Lower lobe of right lung (tissue), 2 donors: ENCODE data around the gene BTBD1. TPM values are rescaled to one million over a fixed set of nuclear protein-coding genes. Genes with fewer than 3 reads are reported as not detected.

Experiments
- ATAC-seq, 2 donors: fragments of 200-7000 bp; cut with Tn5 transposase; one replicate each; pipeline ENCODE4 v1.9.1; 2020 to 2022; ENCODE audit warnings: mild to moderate bottlenecking in 2 of 2, moderate library complexity in 2 of 2
- DNase-seq: peaks from one replicate; pipeline ENCODE4 v3.0.0-alpha.2; 2020
- H3K27ac ChIP-seq: fragments of 200-600 bp; one replicate; pipeline ENCODE4 v1.8.0; 2022
- H3K27me3 ChIP-seq: fragments of 200-600 bp; one replicate; pipeline ENCODE4 v1.8.0; 2022; ENCODE audit warnings: low read depth
- H3K36me3 ChIP-seq: fragments of 200-600 bp; one replicate; pipeline ENCODE4 v1.8.0; 2022; ENCODE audit warnings: mild to moderate bottlenecking
- H3K4me1 ChIP-seq: fragments of 200-600 bp; one replicate; pipeline ENCODE4 v1.8.0; 2022
- H3K4me3 ChIP-seq: fragments of 200-600 bp; one replicate; pipeline ENCODE4 v1.8.0; 2022; ENCODE audit warnings: mild to moderate bottlenecking
- H3K9me3 ChIP-seq: fragments of 200-600 bp; one replicate; pipeline ENCODE4 v1.8.0; 2022
- CTCF ChIP-seq: fragments of 200-600 bp; IDR thresholded peaks from one replicate; pipeline ENCODE4 v1.8.0; 2022; ENCODE audit warnings: antibody characterized with exemption, mild to moderate bottlenecking
- intact Hi-C: fragments of 100-400 bp; cut with DNase I; formaldehyde crosslinking; loops from one replicate; pipeline ENCODE4 v1.11.0; 2022
- long read RNA-seq: library from polyadenylated mRNA; unstranded; transcript quantifications from one replicate; pipeline ENCODE4 v2.0.0, GENCODE V29; 2021
- total RNA-seq: library from RNA; stranded (reverse); fragmentation: NEBNext Ultra II Directional; extraction: Animal tissue kit (Norgen Biotek cat#: 25700); gene quantifications from one replicate; pipeline ENCODE4 v1.2.1, GENCODE V29; 2021
- donor health status: DM: no; HTN: yes; CAD: no; lungs with severe emphysema.

The BTBD1 gene
- total RNA-seq, result 43.0 TPM
- long read RNA-seq, transcript BTBD1-201 (8 exons, 3,297 nt), result major isoform, 78 of 108 reads
- long read RNA-seq, partial matches to known transcripts, result 6 of 108 reads
- long read RNA-seq, other reads (novel, unspliced or antisense), result 20 of 108 reads

DNA sequence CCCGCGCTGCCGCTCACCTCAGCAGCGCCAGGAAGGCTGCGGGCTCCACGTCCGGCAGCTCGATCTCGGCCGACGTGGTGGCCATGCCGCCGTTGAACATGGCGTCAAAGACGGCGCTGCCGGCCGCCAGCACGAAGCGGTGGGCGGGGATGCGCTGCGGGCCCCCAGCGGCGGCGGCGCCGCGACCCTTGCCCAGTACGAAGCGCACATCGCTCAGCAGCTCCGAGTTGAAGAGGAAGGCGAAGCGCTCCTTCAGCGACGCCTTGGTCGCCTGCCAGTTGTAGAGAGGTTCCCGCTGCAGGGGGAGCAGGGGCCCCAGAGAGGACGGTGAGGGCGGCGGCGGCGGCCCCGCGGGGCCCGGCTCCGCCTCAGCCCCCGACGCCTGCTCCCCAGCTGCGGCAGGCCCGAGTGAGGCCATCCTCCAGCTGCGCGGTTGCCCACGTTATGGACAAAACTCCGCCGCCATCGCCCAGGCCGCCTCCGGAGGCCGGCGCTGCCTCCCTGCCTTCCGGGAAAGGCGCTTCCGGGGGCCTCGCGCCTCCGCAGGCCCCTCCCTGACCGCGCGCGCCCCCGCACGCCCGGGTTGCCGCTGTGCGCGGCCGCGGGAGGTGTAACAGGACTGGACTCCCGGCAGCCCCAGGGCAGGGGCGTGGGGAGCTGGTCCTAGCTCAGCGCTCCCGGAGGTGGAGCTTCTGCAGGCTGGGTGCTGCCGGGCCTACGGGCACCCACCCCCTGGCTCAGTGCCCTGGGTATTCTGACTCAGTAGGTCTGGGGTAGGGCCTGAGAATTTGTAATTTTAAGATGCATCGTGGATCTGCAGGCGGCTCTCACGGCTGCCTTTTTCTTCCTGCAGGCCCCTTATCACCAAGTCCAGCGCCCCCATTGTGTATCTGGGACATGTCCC lies at the start of gene BTBD1:
Gene BTBD1, minus strand, starts transcription at position 519 of the 904 bp plus-strand sequence. Its CDS starts 101 bp downstream, at position 418.
- ATAC-seq (peak; percentile 98 to 99), DNase-seq (peak; percentile 96)
- H3K4me1 ChIP-seq, result peaks cover 41% of the 10 kb centered on the region
- intact Hi-C loops, result no loop called here
- H3K27ac ChIP-seq, result peak within 1 kb of the TSS; percentile 97
- TF ChIP-seq CTCF, result peak; percentile 25
- H3K4me3 ChIP-seq, result peak within 1 kb of the TSS; percentile 91
- no peaks in the 10 kb centered on the region for H3K27me3 ChIP-seq
- H3K36me3 ChIP-seq, result no peaks in the 10 kb centered on the region
- H3K9me3 ChIP-seq, result peaks cover 4% of the 10 kb centered on the region

DNA sequence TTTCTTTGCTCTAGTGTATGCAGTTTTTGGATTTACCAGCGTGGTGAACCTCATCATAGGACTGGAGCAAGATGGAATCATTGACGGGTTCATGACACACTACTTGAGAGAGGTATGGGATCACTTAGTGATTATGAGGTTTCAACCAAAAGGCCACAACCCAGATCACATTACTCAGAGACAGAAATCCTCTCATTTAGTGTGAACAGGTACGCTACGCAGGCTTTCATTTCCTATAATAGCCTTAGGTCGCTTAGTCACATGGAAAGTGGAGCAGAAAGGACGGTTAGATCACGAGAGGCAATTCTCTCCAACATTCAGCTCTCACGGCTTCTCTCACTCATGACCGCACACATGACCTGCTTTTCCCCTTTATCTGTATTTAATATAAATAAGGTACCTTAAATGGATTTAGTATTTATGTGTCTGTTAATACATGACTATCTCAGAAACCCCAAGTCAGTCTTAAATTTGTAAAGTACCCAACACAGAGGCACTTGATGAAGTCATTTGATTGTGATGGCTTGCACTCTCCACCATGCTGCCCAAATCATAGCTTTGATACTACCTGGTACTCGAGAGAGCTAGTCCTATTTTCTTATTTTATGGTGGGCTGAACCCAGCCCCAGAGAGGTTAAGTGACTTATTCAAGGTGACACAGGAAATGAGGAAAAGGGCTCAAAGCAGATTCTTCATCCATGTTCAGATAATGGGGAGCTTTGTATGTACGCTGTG lies 48.9 kb upstream of the BTBD1 start:
- no peak overlapping the region for H3K27ac ChIP-seq
- DNase-seq (no peak), ATAC-seq (no peak)
- intact Hi-C loops, result no loop called here
- peaks cover 19% of the 10 kb centered on the region for H3K4me1 ChIP-seq
- no peaks in the 10 kb centered on the region for H3K27me3 ChIP-seq
- no peaks in the 10 kb centered on the region for H3K9me3 ChIP-seq
- H3K36me3 ChIP-seq, result peaks cover 41% of the 10 kb centered on the region
- no peak for TF ChIP-seq CTCF
- no peak overlapping the region for H3K4me3 ChIP-seq

- peaks cover 24% of the 10 kb centered on the region for H3K4me1 ChIP-seq
- H3K27ac ChIP-seq, result no peak overlapping the region
- H3K9me3 ChIP-seq, result no peaks in the 10 kb centered on the region
- intact Hi-C loops, result no loop called here
- TF ChIP-seq CTCF, result no peak
- H3K4me3 ChIP-seq, result no peak overlapping the region
- no peaks in the 10 kb centered on the region for H3K27me3 ChIP-seq
- H3K36me3 ChIP-seq, result peaks cover 39% of the 10 kb centered on the region
- no peak for ATAC-seq
- DNase-seq, result no peak
Measured at GRCh38 chr15:83115410-83115809, 48.4 kb upstream of the BTBD1 start.

DNA sequence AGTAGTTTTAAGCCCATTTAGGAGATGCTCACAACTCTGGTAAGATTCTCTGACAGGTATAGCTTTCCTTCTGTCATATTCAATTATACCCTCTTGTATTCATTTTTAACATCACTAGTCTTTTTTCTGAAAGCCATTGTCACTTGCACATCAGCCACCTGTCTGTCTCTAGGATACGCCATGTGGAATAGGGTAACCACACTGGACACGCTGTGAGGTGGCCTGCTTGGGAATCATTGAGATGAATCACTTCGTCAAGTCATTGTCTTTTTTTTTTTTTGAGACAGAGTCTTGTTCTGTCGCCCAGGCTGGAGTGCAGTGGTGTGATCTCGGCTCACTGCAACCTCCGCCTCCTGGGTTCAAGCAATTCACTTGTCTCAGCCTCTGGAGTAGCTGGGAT lies 47.8 kb upstream of the BTBD1 start:
- no peak for ATAC-seq
- DNase-seq, result no peak
- H3K27me3 ChIP-seq, result no peaks in the 10 kb centered on the region
- TF ChIP-seq CTCF, result no peak
- H3K4me3 ChIP-seq, result no peak overlapping the region
- no peak overlapping the region for H3K27ac ChIP-seq
- intact Hi-C loops, result no loop called here
- H3K4me1 ChIP-seq, result peaks cover 29% of the 10 kb centered on the region
- peaks cover 33% of the 10 kb centered on the region for H3K36me3 ChIP-seq
- H3K9me3 ChIP-seq, result no peaks in the 10 kb centered on the region

- peak overlapping the region; percentile 56 for H3K27ac ChIP-seq
- ATAC-seq (peak; percentile 34 to 37), DNase-seq (no peak)
- no peak overlapping the region for H3K4me3 ChIP-seq
- TF ChIP-seq CTCF, result no peak
- H3K9me3 ChIP-seq, result no peaks in the 10 kb centered on the region
- peaks cover 25% of the 10 kb centered on the region for H3K36me3 ChIP-seq
- intact Hi-C loops, result no loop called here
- no peaks in the 10 kb centered on the region for H3K27me3 ChIP-seq
- peaks cover 37% of the 10 kb centered on the region for H3K4me1 ChIP-seq
Measured at GRCh38 chr15:83113881-83114674, 47.0 kb upstream of the BTBD1 start.
